Measurements from ENCODE around the gene TTLL13.
A peak's percentile ranks its signal among the peaks of the same experiment; 100 is the strongest.

Gene TTLL13

GRCh38 chr15:90264671-90265070 lies 15.3 kb downstream of the TTLL13 start:
- H3K4me3 ChIP-seq (ENCODE audit: low read depth, low read length, poor library complexity, severe bottlenecking) = peak overlapping the region; percentile 90
- H3K9ac ChIP-seq (ENCODE audit: low read length) = peak overlapping the region; percentile 86
- no peaks in the 10 kb centered on the region for H3K9me2 ChIP-seq (ENCODE audit: low read depth, low read length)
- H3K9me3 ChIP-seq (ENCODE audit: low read length) = no peaks in the 10 kb centered on the region
- peak overlapping the region; percentile 65 for H3K27ac ChIP-seq (ENCODE audit: low read depth, low read length, poor library complexity, severe bottlenecking)
- peaks cover 32% of the 10 kb centered on the region for H3K79me2 ChIP-seq (ENCODE audit: insufficient read depth, low read length)
- no peaks in the 10 kb centered on the region for H3F3A ChIP-seq (ENCODE audit: insufficient read depth, low read length)
- peak overlapping the region; percentile 81 for H3K4me2 ChIP-seq (ENCODE audit: low read length)
- H3K4me1 ChIP-seq (ENCODE audit: insufficient read depth, low read length, severe bottlenecking) = peaks cover 39% of the 10 kb centered on the region
- no peaks in the 10 kb centered on the region for H4K20me1 ChIP-seq (ENCODE audit: insufficient read depth, low read length)
- no peak overlapping the region for H2AFZ ChIP-seq (ENCODE audit: low read length)
- no peaks in the 10 kb centered on the region for H3K27me3 ChIP-seq (ENCODE audit: insufficient read depth, low read length)
- no peak for TF ChIP-seq EZH2 (IDR thresholded peaks at IDR 0.05; ENCODE audit: borderline replicate concordance, low read length)
- TF ChIP-seq CTCF (IDR thresholded peaks at IDR 0.05; ENCODE audit: low read length) = no peak
- H3K36me3 ChIP-seq (ENCODE audit: insufficient read depth, low read length) = peaks cover 20% of the 10 kb centered on the region

GRCh38 chr15:90265271-90266060 lies 16.1 kb downstream of the TTLL13 start, which contains the start of gene NGRN:
Gene NGRN (plus strand): TSS chr15:90265672. CDS start chr15:90265713, 41 bp downstream.
- peaks cover 39% of the 10 kb centered on the region for H3K4me1 ChIP-seq (ENCODE audit: insufficient read depth, low read length, severe bottlenecking)
- H3K27me3 ChIP-seq (ENCODE audit: insufficient read depth, low read length) = no peaks in the 10 kb centered on the region
- H3K27ac ChIP-seq (ENCODE audit: low read depth, low read length, poor library complexity, severe bottlenecking) = peak within 1 kb of the TSS; percentile 65
- peak within 1 kb of the TSS; percentile 86 for H3K9ac ChIP-seq (ENCODE audit: low read length)
- H3K4me3 ChIP-seq (ENCODE audit: low read depth, low read length, poor library complexity, severe bottlenecking) = peak within 1 kb of the TSS; percentile 90
- no peak within 1 kb of the TSS for H2AFZ ChIP-seq (ENCODE audit: low read length)
- H4K20me1 ChIP-seq (ENCODE audit: insufficient read depth, low read length) = no peaks in the 10 kb centered on the region
- H3F3A ChIP-seq (ENCODE audit: insufficient read depth, low read length) = no peaks in the 10 kb centered on the region
- H3K9me3 ChIP-seq (ENCODE audit: low read length) = no peaks in the 10 kb centered on the region
- peak within 1 kb of the TSS; percentile 81 for H3K4me2 ChIP-seq (ENCODE audit: low read length)
- H3K9me2 ChIP-seq (ENCODE audit: low read depth, low read length) = no peaks in the 10 kb centered on the region
- peaks cover 35% of the 10 kb centered on the region for H3K79me2 ChIP-seq (ENCODE audit: insufficient read depth, low read length)
- H3K36me3 ChIP-seq (ENCODE audit: insufficient read depth, low read length) = peaks cover 28% of the 10 kb centered on the region
- TF ChIP-seq CTCF (IDR thresholded peaks at IDR 0.05; ENCODE audit: low read length) (no peak), EZH2 (IDR thresholded peaks at IDR 0.05; ENCODE audit: borderline replicate concordance, low read length) (no peak)

- Histone ChIP-seq H3K27me3 (ENCODE audit: insufficient read depth, low read length) (no peaks in the 10 kb centered on the region), H3K9me2 (ENCODE audit: low read depth, low read length) (no peaks in the 10 kb centered on the region), H3K4me1 (ENCODE audit: insufficient read depth, low read length, severe bottlenecking) (peaks cover 39% of the 10 kb centered on the region), H3K4me2 (ENCODE audit: low read length) (peak overlapping the region; percentile 81), H3K9me3 (ENCODE audit: low read length) (no peaks in the 10 kb centered on the region), H2AFZ (ENCODE audit: low read length) (no peak overlapping the region), H3K36me3 (ENCODE audit: insufficient read depth, low read length) (peaks cover 34% of the 10 kb centered on the region), H4K20me1 (ENCODE audit: insufficient read depth, low read length) (no peaks in the 10 kb centered on the region), H3K9ac (ENCODE audit: low read length) (peak overlapping the region; percentile 86), H3K4me3 (ENCODE audit: low read depth, low read length, poor library complexity, severe bottlenecking) (peak overlapping the region; percentile 90), H3K27ac (ENCODE audit: low read depth, low read length, poor library complexity, severe bottlenecking) (peak overlapping the region; percentile 65), H3F3A (ENCODE audit: insufficient read depth, low read length) (no peaks in the 10 kb centered on the region), H3K79me2 (ENCODE audit: insufficient read depth, low read length) (peaks cover 35% of the 10 kb centered on the region)
- TF ChIP-seq CTCF (IDR thresholded peaks at IDR 0.05; ENCODE audit: low read length) (no peak), EZH2 (IDR thresholded peaks at IDR 0.05; ENCODE audit: borderline replicate concordance, low read length) (no peak)
Observed at GRCh38 chr15:90266061-90266431, 16.7 kb downstream of the TTLL13 start.
